D721Med (cell line): Measurements from ENCODE around the gene DSCAM.

Source experiments
- DNase-seq: peaks from one replicate; pipeline ENCODE4 v3.0.0; 2011; ENCODE audit warnings: low spot score; ENCODE audit not compliant: insufficient read length
- FAIRE-seq: peaks from 2 replicates; lab custom pipeline; 2011; peaks lifted over from hg19 to GRCh38; lab: Jason Lieb, UNC
- CTCF ChIP-seq: IDR thresholded peaks from 2 replicates; pipeline ENCODE4 v1.5.1; 2012; ENCODE audit warnings: mild to moderate bottlenecking, control low read depth; ENCODE audit not compliant: insufficient read depth; ENCODE audit errors: missing control alignments

DSCAM gene

GRCh38 chr21:40179166-40179565, 667.8 kb downstream of the DSCAM start:
- DNase-seq (no peak), FAIRE-seq (no peak)
- TF ChIP-seq CTCF: no peak

GRCh38 chr21:40178726-40179125, 668.2 kb downstream of the DSCAM start:
- no peak for FAIRE-seq
- DNase-seq: no peak
- no peak for TF ChIP-seq CTCF

GRCh38 chr21:40177979-40178378, 669.0 kb downstream of the DSCAM start:
- TF ChIP-seq CTCF: no peak
- FAIRE-seq (no peak), DNase-seq (no peak)

- DNase-seq: no peak
- no peak for FAIRE-seq
- no peak for TF ChIP-seq CTCF
These were observed 670.2 kb downstream of the DSCAM start for GRCh38 chr21:40176724-40177123.

- no peak for DNase-seq
- FAIRE-seq: no peak
- no peak for TF ChIP-seq CTCF
These were observed 673.1 kb downstream of the DSCAM start for GRCh38 chr21:40173816-40174215.

GRCh38 chr21:40169971-40170370, 677.0 kb downstream of the DSCAM start:
- no peak for FAIRE-seq
- no peak for TF ChIP-seq CTCF
- no peak for DNase-seq

GRCh38 chr21:40166291-40166843, 680.6 kb downstream of the DSCAM start:
- DNase-seq (no peak), FAIRE-seq (no peak)
- TF ChIP-seq CTCF: no peak
